Activated CD4-positive, alpha-beta T cell treated with anti-CD3 and anti-CD28 coated beads, Interleukin-2, amount 50 U/mL, for 16 hours (primary cell): ENCODE measurements around the gene CAPS.
A peak's percentile ranks its signal among the peaks of the same experiment; 100 is the strongest.

Experiments
- DNase-seq: peaks from one replicate; pipeline ENCODE4 v3.0.0-alpha.2; 2020

Gene CAPS

GRCh38 chr19:5935473-5936291, 21.6 kb downstream of the CAPS start:
- no peak for DNase-seq

DNA sequence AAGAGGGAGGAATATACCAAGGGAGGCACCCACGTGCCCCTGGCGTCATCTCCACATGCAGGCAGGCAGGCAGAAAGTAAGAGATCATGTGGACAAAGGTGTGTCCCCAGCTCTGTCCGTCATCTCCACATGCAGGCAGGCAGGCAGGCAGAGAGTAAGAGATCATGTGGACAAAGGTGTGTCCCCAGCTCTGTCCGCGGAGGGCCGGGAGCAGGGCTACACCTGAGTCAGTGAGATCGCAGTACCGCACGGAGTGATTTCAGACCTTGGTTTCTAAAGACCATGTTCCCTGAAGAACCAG, 22.2 kb downstream of the CAPS start:
- no peak for DNase-seq

- DNase-seq = no peak
Measured at GRCh38 chr19:5937550-5937949, 23.5 kb downstream of the CAPS start.

- no peak for DNase-seq
Measured at GRCh38 chr19:5940260-5941208, 26.5 kb downstream of the CAPS start.

- no peak for DNase-seq
Measured at GRCh38 chr19:5941673-5942072, 27.6 kb downstream of the CAPS start.

DNA sequence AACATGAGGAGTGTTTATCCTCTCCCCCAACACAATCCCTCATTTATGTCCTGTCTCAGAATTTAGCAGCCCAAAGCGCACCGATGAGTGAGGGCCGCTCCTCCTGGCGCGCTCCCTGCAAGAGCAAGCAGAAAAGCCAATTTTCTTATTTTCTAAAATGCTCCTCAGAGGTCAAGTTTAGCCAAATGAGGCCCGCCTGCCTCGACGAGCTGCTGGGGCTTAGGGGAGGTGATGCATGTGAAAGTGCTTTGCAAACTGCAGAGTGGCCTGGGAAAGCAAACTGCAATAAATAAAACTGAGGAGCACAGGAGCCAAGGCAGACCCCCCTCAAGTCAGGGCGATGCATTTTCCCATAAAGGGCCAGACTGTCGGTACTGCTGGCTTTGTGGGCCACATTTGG, 29.0 kb downstream of the CAPS start:
- no peak for DNase-seq

DNA sequence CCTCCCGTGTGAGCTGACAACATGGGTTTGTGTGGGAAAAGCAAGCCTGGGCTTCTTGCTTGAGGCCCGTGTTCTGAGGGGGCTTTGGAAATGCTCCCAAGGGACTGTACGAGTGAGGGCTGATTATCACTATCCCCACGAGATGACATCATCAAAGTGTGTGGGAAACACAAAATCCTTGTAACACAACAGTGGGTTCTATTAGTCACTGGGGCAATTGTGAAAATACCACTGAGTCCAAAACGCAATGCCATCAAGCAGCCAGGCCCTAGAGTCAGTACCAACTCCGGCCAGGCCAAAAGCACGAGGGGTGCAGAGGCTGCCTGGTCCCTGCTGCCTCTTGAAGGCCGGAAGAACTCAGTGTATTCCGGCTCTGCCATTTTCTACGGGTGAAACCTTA, 29.6 kb downstream of the CAPS start:
- DNase-seq = no peak

- DNase-seq = no peak
Measured at GRCh38 chr19:5947435-5947834, 33.4 kb downstream of the CAPS start.

GRCh38 chr19:5948752-5949564, 34.9 kb downstream of the CAPS start:
- DNase-seq = peak; percentile 30

DNA sequence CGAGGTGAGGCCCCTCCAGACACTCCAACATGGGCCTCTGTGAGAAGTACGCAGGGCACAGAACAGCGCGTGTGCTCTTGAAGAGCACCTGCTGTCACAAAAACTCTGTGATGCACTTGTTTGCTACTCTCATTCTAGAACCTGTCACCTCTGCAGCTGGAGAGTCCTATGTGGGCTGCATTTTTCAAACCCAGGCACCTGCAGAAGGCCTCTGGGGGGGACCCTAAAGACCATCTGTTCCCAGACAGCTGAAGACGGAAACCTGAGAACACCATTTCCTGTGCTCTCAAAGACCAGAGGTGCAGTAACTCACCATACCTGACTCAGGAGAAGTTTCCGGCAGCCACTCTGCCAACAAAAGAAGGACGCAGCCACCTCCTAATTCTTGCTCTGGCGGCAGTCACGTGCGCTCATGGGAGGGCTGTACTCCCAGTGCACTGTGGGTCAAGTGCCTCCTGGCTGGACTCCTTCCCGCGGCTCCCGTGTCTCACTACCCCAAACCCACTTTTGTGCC, 35.8 kb downstream of the CAPS start:
- peak; percentile 51 for DNase-seq

DNA sequence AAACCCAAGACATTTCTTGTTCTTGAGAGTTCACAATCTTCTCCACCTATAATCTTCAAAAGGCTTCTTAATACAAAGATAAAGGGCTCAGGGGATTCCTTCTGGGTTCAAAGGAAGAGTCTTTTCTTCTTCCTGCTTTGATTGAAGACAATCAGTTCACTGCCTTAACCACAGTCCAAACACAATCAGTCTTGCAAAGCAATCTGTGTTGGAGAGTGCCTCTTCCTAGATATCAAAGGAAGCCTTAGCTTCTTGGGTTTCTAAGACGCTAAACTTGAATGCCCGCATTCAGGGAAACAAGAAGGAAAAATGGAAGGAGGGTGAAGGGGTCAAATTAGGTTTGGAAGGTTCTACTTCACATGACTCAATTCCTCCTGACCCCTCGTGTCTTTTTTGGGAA, 36.7 kb downstream of the CAPS start:
- no peak for DNase-seq

DNA sequence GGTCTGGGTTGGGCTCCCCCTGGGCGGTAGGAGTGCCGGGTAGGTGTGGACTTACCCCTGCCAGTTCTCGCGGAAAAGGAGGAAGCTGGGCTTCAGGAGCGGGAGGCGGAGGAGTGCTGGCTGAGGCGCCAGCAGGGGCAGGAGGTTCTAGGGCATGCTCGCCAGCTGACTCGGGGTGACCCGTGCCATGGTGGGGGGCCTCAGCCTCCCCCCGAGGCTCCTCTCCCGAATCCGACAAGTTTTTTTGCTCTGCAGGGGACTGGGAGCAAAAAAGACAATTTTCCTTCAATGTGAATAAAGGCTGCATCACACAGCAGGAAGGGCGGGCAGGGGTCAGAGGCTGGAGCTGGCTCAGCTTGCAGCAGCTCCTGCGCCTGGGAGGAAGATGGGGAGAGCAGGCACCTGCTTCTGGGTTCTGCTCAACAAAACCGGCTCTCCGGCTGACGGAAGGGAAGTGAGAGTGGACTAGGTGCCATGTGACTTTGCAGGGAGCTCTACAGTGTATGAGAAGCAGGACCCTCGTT, 37.3 kb downstream of the CAPS start:
- no peak for DNase-seq

DNA sequence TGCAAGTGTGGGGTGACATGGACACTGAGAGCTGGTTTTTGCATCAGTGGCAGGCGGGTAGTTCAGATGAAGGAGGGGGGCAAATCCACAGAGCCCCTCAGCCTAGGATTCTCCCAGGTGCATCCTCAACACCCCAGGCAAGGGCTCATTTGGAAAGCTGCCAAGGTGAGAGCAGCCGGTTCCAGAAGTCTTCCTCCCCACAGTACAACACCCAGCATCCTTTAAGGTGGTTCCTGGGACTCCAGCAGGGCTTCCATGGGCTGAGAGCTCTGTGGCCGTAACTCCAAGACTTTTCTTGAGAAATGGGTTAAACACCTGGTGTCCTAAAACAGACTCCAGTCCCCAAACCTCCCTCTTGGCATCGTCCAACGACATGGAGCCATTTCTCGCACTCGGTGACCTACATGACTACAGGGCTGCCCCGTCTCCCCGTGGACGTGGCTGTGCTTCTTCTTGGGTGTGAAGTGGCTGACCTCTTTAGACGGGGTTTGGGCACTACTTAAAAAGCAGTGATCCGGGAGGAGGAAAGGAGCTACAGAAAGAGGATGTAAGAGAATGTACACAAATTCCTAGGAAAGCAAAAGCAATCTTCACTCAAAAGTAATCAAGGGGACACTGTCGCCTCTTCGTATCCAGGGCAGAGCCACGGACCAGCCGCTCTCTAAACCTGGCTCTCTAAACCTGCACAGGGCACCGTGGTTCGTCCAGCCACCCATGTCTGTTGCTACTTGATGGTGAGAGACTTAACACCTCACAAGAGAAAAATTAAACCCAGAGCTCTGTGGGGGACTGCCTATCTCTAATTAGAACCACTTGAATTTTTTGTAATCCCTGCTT, 38.4 kb downstream of the CAPS start:
- no peak for DNase-seq

GRCh38 chr19:5953030-5953589, 39.1 kb downstream of the CAPS start:
- DNase-seq = peak; percentile 51

DNA sequence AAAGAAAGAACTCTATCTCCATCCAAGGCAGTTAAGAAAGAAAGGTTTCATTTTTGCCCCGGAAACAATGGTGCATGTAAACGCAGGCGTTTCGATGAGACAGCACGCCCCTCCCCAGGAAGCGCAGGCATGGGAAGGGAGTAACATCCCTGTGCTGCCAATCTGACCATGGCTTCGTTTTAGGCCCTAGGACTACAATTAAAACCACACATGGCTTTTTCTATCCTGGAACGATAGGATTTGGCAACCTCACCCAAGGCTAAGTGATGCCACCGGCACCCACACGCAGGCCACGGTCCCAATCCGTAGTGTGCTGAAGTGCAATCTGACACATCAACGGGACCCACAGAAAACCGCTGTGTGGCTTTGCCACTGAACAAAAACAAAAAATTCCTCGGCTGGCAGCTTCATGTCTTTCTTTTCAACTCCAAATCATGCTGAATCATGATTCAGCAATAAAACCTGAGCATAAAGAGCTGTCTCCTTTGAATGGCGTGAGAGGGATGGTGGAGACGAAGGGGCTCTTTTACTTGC, 39.7 kb downstream of the CAPS start:
- DNase-seq = peak; percentile 52

- DNase-seq = no peak
Measured at GRCh38 chr19:5954293-5954692, 40.2 kb downstream of the CAPS start.

DNA sequence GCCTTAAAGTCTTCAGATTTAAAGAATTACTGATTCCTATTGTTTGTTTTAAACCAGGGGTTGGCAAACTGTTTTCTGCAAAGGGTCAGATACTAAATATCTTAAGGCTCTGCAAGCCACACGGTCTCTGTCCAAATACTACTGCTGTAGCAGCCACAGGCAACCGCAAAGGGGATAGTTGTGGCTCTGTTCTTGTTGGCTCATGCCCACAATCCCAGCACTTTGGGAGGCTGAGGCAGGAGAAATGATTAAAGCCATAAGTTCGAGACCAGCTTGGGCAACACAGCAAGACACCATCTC, 41.5 kb downstream of the CAPS start:
- no peak for DNase-seq

GRCh38 chr19:5956323-5956722, 42.3 kb downstream of the CAPS start:
- no peak for DNase-seq

DNA sequence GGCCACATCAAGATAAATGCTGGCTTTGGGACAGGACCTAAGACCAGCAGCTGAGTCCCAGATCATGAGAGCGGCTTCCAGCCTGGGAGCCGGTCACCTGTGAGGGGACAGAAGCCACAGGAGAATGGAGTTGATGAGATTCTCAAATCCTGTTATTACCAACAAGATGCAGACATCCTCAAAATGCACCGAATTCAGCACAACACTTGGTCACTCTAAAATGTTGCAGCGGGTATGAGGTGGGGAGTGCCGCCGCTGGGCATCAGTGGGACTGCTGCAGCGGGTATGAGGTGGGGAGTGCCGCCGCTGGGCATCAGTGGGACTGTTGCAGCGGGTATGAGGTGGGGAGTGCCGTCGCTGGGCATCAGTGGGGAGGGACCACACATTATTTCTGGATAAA, 42.7 kb downstream of the CAPS start:
- DNase-seq = no peak

DNA sequence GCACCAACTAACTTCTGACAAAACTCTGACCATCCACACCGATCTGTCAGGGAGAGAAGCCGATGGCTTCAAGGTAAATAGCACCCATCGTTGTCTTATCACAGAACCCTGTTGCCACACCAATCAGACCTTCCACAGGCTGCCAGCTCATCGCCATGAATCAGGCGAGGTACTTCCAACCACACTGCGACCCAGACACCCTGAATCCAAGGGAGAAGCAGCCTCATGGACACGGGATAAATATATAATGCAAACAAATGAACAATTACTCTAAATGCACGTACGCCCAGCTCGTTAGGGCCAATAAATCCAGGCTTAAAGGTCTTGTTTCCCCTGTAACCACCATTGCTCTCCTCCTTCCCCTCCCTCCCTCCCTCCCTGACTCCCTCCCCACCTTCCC, 43.1 kb downstream of the CAPS start:
- no peak for DNase-seq

GRCh38 chr19:5958074-5958850, 44.2 kb downstream of the CAPS start:
- DNase-seq = no peak
